Cardiac muscle cell (in vitro differentiated cells and primary cell): ENCODE data around the gene ADAMTS6. TPM values are rescaled to one million over a fixed set of nuclear protein-coding genes. Genes with fewer than 3 reads are reported as not detected.

Experiments
- DNase-seq, 2 donors: peaks; one replicate each; pipeline versions ENCODE4 v3.0.0 to v3.0.0-alpha.2; 2010 to 2017; ENCODE audit warnings: low read depth in 1 of 2, low spot score in 1 of 2
- H3K27ac ChIP-seq: fragments of 200-600 bp; sonication (generic); 2 replicates; pipeline ENCODE4 v1.5.1; 2016
- H3K27me3 ChIP-seq: fragments of 200-600 bp; sonication (generic); 2 replicates; pipeline ENCODE4 v1.6.0; 2016; ENCODE audit warnings: control low read depth
- H3K36me3 ChIP-seq: fragments of 200-600 bp; sonication (generic); 2 replicates; pipeline ENCODE4 v1.5.1; 2016; ENCODE audit warnings: control low read depth
- H3K4me1 ChIP-seq: fragments of 200-600 bp; sonication (generic); 2 replicates; pipeline ENCODE4 v1.8.1; 2017; ENCODE audit warnings: low read depth, mild to moderate bottlenecking, mixed run types
- H3K4me3 ChIP-seq: fragments of 200-600 bp; sonication (generic); 2 replicates; pipeline ENCODE4 v1.5.1; 2016; ENCODE audit warnings: mild to moderate bottlenecking
- H3K9me3 ChIP-seq: fragments of 200-600 bp; sonication (generic); 2 replicates; pipeline ENCODE4 v1.5.1; 2017; ENCODE audit warnings: low read depth, mild to moderate bottlenecking, control low read depth
- polyA plus RNA-seq: library from polyadenylated mRNA; unstranded; fragments of >200 nt; fragmentation: Nextera tagmentation; extraction: Ambion mirVana; gene quantifications from 2 replicates; pipeline ENCODE4 v1.2.1, GENCODE V29; 2016
- total RNA-seq: library from RNA; depleted of rRNA; stranded (reverse); fragments of >200 nt; gene quantifications from 2 replicates; pipeline ENCODE4 v1.2.3, GENCODE V29; 2016
- TF ChIP-seq, protein P1 (sequence below): IDR thresholded peaks from 2 replicates; pipeline ENCODE4 v1.5.1; 2012; ENCODE audit warnings: low read depth, mild to moderate bottlenecking, low read length

Gene ADAMTS6
- total and polyA plus RNA-seq, 2 experiments from 2014 or later: 3.3 to 21.2 TPM

GRCh38 chr5:65252977-65253376, 228.7 kb downstream of the ADAMTS6 start:
- Histone ChIP-seq H3K4me3 (no peak overlapping the region), H3K9me3 (no peaks in the 10 kb centered on the region), H3K27ac (no peak overlapping the region), H3K4me1 (peaks cover 5% of the 10 kb centered on the region), H3K27me3 (no peaks in the 10 kb centered on the region), H3K36me3 (no peaks in the 10 kb centered on the region)
- DNase-seq: peak in 1 of 2 donors; percentile 3
- TF ChIP-seq, protein P1, sequence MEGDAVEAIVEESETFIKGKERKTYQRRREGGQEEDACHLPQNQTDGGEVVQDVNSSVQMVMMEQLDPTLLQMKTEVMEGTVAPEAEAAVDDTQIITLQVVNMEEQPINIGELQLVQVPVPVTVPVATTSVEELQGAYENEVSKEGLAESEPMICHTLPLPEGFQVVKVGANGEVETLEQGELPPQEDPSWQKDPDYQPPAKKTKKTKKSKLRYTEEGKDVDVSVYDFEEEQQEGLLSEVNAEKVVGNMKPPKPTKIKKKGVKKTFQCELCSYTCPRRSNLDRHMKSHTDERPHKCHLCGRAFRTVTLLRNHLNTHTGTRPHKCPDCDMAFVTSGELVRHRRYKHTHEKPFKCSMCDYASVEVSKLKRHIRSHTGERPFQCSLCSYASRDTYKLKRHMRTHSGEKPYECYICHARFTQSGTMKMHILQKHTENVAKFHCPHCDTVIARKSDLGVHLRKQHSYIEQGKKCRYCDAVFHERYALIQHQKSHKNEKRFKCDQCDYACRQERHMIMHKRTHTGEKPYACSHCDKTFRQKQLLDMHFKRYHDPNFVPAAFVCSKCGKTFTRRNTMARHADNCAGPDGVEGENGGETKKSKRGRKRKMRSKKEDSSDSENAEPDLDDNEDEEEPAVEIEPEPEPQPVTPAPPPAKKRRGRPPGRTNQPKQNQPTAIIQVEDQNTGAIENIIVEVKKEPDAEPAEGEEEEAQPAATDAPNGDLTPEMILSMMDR: no peak

GRCh38 chr5:65248896-65249295, 232.8 kb downstream of the ADAMTS6 start:
- Histone ChIP-seq H3K36me3 (no peaks in the 10 kb centered on the region), H3K4me3 (no peak overlapping the region), H3K27ac (no peak overlapping the region), H3K9me3 (no peaks in the 10 kb centered on the region), H3K27me3 (no peaks in the 10 kb centered on the region), H3K4me1 (peaks cover 13% of the 10 kb centered on the region)
- no peak for DNase-seq
- TF ChIP-seq, protein P1: no peak

GRCh38 chr5:65247594-65247993, 234.1 kb downstream of the ADAMTS6 start:
- peaks cover 26% of the 10 kb centered on the region for H3K4me1 ChIP-seq
- H3K27me3 ChIP-seq: no peaks in the 10 kb centered on the region
- H3K36me3 ChIP-seq: no peaks in the 10 kb centered on the region
- no peak overlapping the region for H3K27ac ChIP-seq
- DNase-seq: no peak
- TF ChIP-seq, protein P1: no peak
- no peaks in the 10 kb centered on the region for H3K9me3 ChIP-seq
- H3K4me3 ChIP-seq: no peak overlapping the region

DNA sequence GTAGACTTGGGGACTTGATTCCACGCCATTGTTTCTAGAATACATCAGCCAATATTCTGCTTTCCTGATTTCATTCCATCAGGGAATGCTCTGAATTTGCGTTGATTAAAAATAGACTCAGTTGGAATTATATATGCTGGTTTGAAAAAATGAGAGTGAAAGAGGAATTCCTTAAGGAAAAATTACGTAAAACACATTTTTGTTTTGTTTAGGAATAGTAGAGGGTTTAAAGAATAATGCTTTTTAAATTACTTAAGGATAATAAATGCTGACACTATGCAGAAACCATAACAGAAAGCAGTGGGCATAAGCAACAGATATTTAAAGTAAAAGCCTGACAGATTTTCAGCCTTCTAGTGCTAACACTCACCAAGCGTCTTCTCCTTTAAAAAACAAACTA, 235.0 kb downstream of the ADAMTS6 start:
- no peaks in the 10 kb centered on the region for H3K9me3 ChIP-seq
- no peaks in the 10 kb centered on the region for H3K27me3 ChIP-seq
- DNase-seq: no peak
- no peaks in the 10 kb centered on the region for H3K36me3 ChIP-seq
- H3K4me1 ChIP-seq: peaks cover 27% of the 10 kb centered on the region
- H3K27ac ChIP-seq: no peak overlapping the region
- H3K4me3 ChIP-seq: no peak overlapping the region
- TF ChIP-seq, protein P1: no peak

GRCh38 chr5:65244031-65244430, 237.7 kb downstream of the ADAMTS6 start:
- TF ChIP-seq, protein P1: no peak
- H3K36me3 ChIP-seq: no peaks in the 10 kb centered on the region
- H3K9me3 ChIP-seq: no peaks in the 10 kb centered on the region
- no peaks in the 10 kb centered on the region for H3K27me3 ChIP-seq
- DNase-seq: no peak
- peaks cover 22% of the 10 kb centered on the region for H3K4me1 ChIP-seq
- H3K27ac ChIP-seq: peak overlapping the region; percentile 68
- H3K4me3 ChIP-seq: no peak overlapping the region

DNA sequence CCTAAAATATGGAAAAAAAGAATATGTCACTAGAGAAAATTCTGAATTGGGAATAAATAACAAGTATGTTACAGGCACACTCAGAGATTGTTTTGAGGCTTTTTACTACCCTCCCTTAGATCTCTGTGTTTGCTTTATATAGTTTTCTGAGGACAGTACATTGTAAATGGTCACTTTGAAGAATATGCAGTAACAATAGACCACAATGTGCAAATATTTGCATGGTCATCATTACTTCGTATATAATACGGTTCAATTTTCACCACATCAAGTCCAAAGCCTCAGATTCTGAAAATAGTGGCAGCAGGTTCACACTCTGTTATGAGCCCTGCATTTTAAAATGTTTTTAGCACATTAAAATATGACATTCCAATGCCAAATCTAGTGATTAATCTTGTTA, 238.6 kb downstream of the ADAMTS6 start:
- H3K9me3 ChIP-seq: no peaks in the 10 kb centered on the region
- no peaks in the 10 kb centered on the region for H3K36me3 ChIP-seq
- TF ChIP-seq, protein P1: no peak
- no peak for DNase-seq
- H3K4me1 ChIP-seq: peaks cover 22% of the 10 kb centered on the region
- H3K27me3 ChIP-seq: no peaks in the 10 kb centered on the region
- H3K27ac ChIP-seq: peak overlapping the region; percentile 68
- H3K4me3 ChIP-seq: no peak overlapping the region
